Cerebellar cortex (tissue), 1 donor: Measurements from ENCODE around the gene LEFTY1.
A peak's percentile ranks its signal among the peaks of the same experiment; 100 is the strongest.

Source experiments
- DNase-seq: peaks from one replicate; pipeline ENCODE4 v3.0.0-alpha.2; 2015; ENCODE audit warnings: low spot score

LEFTY1 gene

DNA sequence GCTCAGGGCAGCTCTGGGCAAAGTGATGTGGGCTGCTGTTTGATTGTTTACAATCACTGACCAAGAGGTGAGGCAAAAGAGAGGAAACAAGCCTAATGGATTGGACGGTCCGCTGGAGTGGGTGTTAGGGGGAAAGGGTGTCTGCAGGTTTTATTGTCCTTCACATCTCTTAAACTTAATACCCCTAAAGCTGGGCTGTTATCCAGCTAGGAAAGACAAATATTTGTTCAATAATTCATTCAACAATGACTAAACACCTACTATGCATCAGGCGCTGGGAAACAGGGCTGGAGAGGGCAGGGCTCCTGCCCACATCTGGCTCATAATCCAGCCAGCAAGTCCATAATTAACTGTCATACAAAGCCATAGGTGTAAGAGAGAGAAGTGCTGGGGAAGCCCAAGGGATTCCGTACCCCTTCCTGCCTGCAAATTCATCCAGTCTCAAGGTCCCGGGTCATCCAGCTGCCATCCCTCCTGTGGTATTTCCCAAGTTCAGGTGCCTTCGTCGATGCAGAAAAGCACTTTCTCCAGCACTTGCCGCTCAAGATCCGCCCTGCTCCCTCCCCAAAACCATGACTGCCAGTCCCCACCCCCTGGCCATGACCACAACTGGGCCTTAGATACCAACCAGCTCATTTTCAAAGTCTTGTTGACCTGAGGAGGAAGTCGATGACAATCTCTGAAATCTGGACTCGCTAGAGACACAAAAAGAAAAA is 17.4 kb downstream of the LEFTY1 start:
- no peak for DNase-seq

DNA sequence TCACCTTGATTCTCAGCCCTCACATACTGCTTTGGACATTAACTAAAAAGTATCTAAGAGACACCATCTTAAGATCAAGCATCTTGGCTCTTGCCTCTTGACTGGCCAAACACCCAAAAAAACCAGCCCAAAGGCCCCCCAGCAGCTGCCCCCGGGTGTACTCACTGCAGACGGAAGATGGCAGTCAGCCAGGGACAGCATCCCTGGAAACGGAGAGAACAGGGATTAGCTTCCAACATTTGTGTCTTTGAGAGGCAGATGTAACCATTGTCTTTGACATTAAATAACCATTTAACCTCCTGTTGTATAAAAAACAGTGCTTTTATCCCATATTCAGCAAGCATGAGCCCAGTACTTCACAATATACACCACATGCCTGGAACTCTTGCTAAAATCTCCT is 18.0 kb downstream of the LEFTY1 start:
- DNase-seq: no peak

DNA sequence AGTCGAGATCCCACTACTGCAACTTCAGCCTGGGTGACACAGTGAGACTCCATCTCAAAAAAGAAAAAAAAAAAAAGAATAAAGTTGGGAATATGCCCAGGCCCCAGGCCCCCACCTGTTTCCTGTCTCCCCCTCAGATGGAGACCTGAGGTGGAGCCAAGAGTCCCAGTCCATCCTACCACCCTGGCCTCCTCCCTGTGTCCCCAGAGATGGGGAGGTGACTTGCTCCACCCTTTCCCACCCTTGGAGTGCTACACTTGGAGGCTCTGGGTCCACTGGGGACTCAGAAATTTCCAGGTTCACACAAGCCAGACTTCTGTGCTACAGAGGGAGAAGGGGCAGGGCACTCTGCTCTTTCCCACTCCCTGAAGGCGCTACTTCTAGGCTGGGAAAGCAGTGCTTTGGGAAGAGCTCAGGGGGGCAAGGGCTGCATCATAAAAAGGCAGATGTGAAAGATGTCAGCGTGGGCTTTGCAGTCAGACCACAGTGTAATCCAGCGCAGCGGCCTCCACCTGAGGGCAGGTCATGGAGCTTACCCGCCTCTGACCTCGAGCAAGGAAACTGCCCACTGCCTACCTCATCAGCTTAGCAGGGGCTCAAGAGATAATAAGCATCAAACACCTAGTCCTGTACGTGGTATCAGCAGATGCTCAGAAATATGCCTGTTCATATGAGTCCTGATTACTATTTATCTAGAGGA is 20.2 kb downstream of the LEFTY1 start:
- no peak for DNase-seq

DNA sequence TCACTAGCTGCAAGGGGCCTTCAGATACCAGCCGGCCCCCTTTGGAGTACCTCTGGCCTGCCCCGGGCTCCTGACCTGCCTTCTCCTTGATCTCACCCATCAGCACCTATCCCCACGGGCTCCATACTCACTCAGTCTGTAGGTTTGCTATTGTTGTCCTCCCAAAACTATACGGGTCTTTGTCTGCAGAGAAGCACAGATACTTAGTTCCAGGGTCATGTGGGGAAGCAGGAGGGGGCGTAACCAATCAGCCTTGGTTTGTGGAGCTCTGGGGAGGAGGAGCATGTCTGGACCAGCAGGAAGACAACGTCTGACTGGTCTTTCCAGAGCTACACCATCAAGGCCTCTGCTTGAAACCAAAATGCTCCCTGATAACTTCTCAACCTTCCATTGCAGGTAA is 22.0 kb downstream of the LEFTY1 start:
- no peak for DNase-seq

GRCh38 chr1:225866061-225866837 is 22.7 kb downstream of the LEFTY1 start:
- no peak for DNase-seq

DNA sequence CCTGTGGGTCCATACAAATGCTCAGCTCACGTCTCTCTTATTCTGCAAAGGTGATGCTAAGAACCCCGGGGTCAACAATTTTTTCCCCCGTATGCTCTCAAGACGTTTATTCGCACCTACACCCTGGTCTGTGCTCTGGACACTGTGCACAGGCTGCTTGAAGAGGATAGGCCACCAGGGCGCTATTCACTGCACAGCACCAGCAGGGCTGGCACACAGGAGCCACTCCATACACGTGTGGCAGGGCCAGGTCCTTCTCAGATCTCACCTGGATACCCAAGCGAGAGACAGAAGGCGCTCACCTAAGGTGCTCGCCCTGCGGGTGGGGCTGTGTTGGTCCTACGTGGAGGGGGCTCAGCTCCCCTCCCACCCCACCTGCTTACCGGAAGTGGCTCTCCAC is 23.4 kb downstream of the LEFTY1 start:
- no peak for DNase-seq

DNA sequence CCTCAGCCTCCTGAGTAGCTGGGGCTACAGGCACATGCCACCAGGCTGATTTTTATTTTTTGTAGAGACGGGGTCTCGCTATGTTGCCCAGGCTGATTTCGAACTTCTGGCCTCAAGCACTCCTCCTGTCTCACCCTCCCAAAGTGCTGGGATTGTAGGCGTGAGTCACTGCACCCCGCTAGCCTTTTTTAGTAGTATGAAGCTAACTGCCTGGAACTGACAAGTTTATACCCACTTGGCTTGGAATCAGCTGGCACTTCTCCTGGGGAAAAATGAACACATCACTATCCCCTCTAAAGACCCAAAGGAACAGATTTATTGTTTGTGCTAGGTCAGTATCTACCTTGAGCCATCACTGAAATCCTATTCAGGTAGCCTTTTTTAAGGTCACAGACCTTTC is 25.8 kb downstream of the LEFTY1 start:
- DNase-seq: no peak

GRCh38 chr1:225862581-225862950 is 26.4 kb downstream of the LEFTY1 start:
- DNase-seq: no peak

GRCh38 chr1:225861834-225862580 is 26.9 kb downstream of the LEFTY1 start:
- no peak for DNase-seq

DNA sequence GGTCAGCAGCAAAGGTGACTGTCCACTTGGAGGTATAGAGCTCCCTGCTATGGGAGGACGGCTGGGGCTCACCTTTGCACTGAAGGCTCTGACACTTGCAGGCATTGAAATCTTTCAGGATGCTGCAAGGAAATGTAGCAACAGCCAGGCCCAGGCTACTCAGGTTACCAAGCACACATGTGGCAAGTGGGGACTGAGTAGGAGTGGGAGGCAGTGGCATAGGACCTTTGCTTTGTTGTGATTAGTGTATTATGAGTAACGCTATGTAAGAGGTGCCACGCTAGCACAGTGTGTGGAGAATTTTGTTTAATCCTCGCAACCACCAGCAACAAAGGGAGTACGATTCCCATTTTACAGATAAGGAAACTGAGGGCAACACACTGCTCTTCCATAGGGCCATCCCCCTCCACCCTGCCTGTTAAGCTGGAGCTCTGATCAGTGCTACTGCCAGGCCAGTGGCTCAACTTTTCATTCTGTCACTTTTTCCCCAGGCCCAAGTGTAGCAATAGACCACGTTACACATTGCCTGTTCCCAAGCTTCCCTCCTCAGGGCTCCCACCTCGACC is 28.0 kb downstream of the LEFTY1 start:
- DNase-seq: no peak

DNA sequence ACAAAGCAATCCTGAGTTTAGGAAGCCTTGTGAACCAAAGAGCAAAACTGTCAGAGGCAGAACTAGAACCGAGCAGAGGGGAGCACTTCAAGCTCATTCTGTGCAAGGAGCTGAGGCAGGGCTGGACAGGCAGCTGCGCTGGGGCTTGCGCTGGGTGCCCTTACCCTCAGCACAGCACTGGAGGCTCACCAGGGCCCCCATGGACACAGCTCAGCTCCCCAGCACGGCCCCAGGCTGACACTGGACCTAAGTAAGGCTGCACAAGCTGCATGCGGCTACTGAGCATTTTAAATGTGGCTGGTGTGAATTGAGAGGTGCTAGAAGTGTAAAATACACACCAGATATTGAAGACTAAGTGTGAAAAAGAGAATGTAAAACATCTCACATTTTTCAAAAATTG is 28.8 kb downstream of the LEFTY1 start:
- DNase-seq: no peak

- no peak for DNase-seq
Measured at GRCh38 chr1:225859151-225859550, 29.8 kb downstream of the LEFTY1 start.

DNA sequence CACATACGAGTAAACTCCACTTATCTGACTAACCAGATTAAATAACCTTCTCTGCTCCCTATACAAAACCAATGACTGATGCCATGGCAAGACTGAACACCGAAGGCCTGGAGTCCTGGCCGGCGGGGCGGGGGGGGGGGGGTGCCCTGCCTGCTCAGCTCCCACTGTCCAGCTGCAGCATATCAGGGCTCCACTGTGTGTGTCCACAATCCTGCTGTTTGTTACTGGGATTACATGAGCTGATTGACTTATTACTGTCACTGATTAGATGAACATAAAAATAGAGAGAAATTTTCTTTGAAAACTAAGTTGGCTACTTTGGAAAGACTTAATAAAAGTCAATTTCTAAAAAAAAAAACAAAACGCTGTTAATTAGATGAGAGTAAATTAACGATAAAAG is 31.7 kb downstream of the LEFTY1 start:
- no peak for DNase-seq

DNA sequence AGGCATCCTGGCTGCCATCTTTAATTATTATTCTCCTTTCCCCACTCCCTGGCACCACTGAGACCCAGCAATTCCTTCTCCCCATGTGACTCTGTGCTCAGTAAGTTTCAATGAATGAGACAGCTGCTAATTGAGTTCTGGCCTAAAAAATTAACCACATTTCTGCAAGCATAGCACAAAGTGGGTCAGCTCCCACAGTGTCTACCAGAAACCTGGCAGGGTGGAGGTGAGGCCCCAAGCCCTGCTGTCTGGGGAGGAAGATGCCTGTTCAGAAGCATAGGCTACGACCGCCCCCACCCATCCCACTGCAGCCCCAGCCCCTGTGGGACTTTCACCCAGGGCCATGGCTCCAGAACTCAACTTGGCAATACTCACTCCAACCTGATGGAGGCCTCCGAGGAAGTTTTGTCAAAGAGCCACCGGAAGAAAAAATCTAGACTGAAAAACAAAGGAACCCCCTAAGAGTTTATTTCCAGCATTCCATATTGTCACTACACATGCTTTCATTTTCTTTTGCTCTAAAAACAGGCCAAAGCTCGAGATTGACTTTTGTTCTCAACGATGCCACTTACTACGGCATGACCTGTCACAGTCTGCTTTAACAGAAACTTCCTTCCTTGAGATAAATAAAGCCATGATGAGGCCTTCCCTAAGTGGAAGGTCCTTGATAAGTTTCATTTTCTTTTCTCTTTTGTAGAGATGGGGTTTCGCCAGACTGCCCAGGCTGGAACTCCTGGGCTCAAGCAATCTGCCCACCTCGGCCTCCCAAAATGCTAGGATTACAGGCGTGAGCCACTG is 33.2 kb downstream of the LEFTY1 start:
- peak; percentile 14 for DNase-seq

- DNase-seq: no peak
Measured at GRCh38 chr1:225853441-225853840, 35.5 kb downstream of the LEFTY1 start.

- DNase-seq: no peak
Measured at GRCh38 chr1:225852413-225853124, 36.4 kb downstream of the LEFTY1 start.

GRCh38 chr1:225851805-225852204 is 37.1 kb downstream of the LEFTY1 start:
- DNase-seq: no peak

- DNase-seq: no peak
Measured at GRCh38 chr1:225850370-225850769, 38.6 kb downstream of the LEFTY1 start.

DNA sequence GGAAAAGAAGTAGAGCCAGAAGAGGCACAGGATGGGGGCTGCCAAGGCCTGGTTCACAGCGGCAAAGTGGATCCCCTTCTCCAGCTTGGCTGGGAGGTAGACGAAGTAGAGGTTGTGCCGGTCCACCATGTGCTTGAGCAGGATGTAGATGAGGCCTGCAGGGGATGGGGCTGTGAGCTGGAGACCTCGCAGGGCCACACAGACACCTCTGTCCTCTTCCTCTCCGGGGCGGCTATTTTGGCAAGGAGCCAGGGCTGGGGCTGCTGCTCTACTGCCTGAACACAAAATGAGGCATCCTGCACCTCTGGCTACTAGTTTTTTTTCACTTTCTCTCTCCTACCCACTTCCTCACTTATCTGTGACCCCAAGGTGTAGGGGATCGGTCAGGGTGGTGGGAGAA is 39.0 kb downstream of the LEFTY1 start:
- no peak for DNase-seq
